Hindlimb muscle (tissue), 1 donor: Measurements from ENCODE around the gene SLC6A18. TPM values are rescaled to one million over a fixed set of nuclear protein-coding genes. Genes with fewer than 3 reads are reported as not detected.

Experiments used
- DNase-seq: peaks from one replicate; pipeline ENCODE4 v3.0.0-alpha.2; 2013
- polyA plus RNA-seq: library from polyadenylated mRNA; unstranded; fragments of 120-200 nt; gene quantifications from one replicate; pipeline ENCODE4 v1.2.1, GENCODE V29; 2013; ENCODE audit not compliant: insufficient read length

The SLC6A18 gene
- polyA plus RNA-seq, 1 donor: not detected

DNA sequence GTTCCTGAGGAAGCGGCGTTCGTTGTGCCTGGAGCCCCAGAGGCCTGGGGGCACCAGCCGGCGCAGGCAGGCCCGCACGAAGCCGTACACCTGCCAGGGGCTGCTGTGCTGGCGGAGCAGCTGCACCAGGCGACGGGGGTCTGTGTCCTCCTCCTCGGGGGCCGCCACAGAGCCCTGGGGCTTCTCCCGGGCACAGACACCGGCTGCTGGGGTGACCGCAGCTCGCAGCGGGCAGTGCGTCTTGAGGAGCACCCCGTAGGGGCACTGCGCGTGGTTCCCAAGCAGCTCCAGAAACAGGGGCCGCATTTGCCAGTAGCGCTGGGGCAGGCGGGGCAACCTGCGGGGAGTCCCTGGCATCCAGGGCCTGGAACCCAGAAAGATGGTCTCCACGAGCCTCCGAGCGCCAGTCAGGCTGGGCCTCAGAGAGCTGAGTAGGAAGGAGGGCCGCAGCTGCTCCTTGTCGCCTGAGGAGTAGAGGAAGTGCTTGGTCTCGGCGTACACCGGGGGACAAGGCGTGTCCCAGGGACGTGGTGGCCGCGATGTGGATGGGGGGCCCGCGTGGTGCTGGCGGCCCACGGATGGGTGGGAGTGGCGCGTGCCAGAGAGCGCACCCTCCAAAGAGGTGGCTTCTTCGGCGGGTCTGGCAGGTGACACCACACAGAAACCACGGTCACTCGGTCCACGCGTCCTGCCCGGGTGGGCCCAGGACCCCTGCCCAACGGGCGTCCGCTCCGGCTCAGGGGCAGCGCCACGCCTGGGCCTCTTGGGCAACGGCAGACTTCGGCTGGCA, 68.4 kb downstream of the SLC6A18 start:
- DNase-seq: no peak

GRCh38 chr5:1294206-1294834, 69.1 kb downstream of the SLC6A18 start:
- no peak for DNase-seq

DNA sequence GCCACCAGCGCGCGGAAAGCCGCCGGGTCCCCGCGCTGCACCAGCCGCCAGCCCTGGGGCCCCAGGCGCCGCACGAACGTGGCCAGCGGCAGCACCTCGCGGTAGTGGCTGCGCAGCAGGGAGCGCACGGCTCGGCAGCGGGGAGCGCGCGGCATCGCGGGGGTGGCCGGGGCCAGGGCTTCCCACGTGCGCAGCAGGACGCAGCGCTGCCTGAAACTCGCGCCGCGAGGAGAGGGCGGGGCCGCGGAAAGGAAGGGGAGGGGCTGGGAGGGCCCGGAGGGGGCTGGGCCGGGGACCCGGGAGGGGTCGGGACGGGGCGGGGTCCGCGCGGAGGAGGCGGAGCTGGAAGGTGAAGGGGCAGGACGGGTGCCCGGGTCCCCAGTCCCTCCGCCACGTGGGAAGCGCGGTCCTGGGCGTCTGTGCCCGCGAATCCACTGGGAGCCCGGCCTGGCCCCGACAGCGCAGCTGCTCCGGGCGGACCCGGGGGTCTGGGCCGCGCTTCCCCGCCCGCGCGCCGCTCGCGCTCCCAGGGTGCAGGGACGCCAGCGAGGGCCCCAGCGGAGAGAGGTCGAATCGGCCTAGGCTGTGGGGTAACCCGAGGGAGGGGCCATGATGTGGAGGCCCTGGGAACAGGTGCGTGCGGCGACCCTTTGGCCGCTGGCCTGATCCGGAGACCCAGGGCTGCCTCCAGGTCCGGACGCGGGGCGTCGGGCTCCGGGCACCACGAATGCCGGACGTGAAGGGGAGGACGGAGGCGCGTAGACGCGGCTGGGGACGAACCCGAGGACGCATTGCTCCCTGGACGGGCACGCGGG, 69.9 kb downstream of the SLC6A18 start, which contains the start of gene TERT:
Gene TERT (minus strand): TSS at position 234 of the 815 bp plus-strand sequence. CDS start 79 bp downstream, at position 155.
- DNase-seq: no peak

DNA sequence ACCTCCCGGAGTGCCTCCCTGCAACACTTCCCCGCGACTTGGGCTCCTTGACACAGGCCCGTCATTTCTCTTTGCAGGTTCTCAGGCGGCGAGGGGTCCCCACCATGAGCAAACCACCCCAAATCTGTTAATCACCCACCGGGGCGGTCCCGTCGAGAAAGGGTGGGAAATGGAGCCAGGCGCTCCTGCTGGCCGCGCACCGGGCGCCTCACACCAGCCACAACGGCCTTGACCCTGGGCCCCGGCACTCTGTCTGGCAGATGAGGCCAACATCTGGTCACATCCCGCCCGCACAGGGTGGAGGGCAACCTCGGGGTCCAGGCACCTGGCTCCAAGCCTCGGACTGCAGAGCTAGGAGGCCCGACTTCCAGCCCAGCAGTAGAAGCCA, 70.5 kb downstream of the SLC6A18 start:
- no peak for DNase-seq

Other genes starting within 250 kb of the SLC6A18 start
- gene NKD2, start 216.6 kb upstream of the SLC6A18 start, polyA plus RNA-seq: 3.6 TPM
- gene SLC12A7, start 113.3 kb upstream of the SLC6A18 start, polyA plus RNA-seq: 10.2 TPM
- gene SLC6A19, start 23.8 kb upstream of the SLC6A18 start, polyA plus RNA-seq: not detected
- gene TERT, start 69.7 kb downstream of the SLC6A18 start, polyA plus RNA-seq: not detected
- gene CLPTM1L, start 119.7 kb downstream of the SLC6A18 start, polyA plus RNA-seq: 51.6 TPM
- gene SLC6A3, start 220.1 kb downstream of the SLC6A18 start, polyA plus RNA-seq: not detected